ENCODE results near the gene DFFB.

GRCh38 chr1:3919706-3920105, 62.4 kb downstream of the DFFB start:
- no peak for TF ChIP-seq ZNF274 (IDR thresholded peaks at IDR 0.05; ENCODE audit: low read depth, low read length)
- no peak for TF ChIP-seq YY1 (IDR thresholded peaks at IDR 0.05; ENCODE audit: insufficient read depth, insufficient read length)

All from NT2/D1 (cell line).